ENCODE measurements around the gene CCDC186.

Gene CCDC186

GRCh38 chr10:114102256-114102655, 71.7 kb downstream of the CCDC186 start:
- DNase-seq: no peak
- Histone ChIP-seq H3K4me1 (no peaks in the 10 kb centered on the region), H3K36me3 (no peaks in the 10 kb centered on the region), H3K4me3 (ENCODE audit: low read depth, low read length) (no peak overlapping the region), H3K9me3 (no peaks in the 10 kb centered on the region), H3K27me3 (peaks cover 17% of the 10 kb centered on the region)
- TF ChIP-seq, protein P1, sequence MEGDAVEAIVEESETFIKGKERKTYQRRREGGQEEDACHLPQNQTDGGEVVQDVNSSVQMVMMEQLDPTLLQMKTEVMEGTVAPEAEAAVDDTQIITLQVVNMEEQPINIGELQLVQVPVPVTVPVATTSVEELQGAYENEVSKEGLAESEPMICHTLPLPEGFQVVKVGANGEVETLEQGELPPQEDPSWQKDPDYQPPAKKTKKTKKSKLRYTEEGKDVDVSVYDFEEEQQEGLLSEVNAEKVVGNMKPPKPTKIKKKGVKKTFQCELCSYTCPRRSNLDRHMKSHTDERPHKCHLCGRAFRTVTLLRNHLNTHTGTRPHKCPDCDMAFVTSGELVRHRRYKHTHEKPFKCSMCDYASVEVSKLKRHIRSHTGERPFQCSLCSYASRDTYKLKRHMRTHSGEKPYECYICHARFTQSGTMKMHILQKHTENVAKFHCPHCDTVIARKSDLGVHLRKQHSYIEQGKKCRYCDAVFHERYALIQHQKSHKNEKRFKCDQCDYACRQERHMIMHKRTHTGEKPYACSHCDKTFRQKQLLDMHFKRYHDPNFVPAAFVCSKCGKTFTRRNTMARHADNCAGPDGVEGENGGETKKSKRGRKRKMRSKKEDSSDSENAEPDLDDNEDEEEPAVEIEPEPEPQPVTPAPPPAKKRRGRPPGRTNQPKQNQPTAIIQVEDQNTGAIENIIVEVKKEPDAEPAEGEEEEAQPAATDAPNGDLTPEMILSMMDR (IDR thresholded peaks at IDR 0.05; ENCODE audit: low read depth, low read length): no peak

DNA sequence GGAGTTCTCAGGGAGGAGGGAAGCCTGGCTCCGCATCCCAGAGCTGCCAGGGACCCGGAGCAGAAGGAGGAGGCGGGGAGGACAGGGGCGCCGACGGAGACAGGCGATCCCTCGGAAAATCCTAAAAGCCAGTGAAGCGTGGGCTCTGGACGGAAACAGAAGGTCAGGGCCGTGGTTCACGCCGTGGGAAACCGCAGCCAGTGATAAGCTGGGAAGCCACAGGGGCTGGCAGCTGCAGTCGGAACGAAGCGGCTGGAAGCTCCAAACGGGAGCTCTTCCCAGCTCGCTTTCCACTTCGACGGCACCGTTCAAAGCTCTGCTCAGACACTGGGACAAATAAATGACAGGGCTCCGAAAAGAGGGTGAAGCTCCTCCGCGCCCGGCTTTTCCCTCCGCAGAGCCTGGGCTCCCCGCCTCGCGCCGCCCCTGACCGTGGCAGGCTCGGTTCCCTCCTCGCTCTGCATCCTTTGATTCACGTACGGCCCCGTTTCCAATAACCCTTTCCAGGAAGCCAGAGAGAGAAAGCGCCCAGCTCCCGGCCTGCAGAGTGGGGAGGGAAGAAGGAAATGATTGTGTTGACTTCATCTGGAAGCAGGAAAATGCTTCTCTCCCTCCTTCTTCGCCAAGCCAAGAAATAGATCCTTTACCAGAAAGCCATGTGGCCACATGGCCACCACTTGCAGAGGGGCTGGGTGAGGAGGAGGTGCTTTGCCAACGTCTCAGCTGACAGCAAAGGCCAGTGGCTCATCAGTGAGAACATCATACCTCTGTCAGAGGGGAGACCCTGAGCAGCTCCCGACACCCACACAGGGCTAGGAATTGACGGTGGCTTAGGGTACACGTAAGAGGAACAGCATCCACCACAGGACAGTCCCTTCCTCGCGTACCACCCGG, 72.9 kb downstream of the CCDC186 start:
- Histone ChIP-seq H3K27me3 (peaks cover 17% of the 10 kb centered on the region), H3K4me1 (no peaks in the 10 kb centered on the region), H3K36me3 (no peaks in the 10 kb centered on the region), H3K9me3 (no peaks in the 10 kb centered on the region), H3K4me3 (ENCODE audit: low read depth, low read length) (peak overlapping the region; percentile 47)
- TF ChIP-seq, protein P1 (IDR thresholded peaks at IDR 0.05; ENCODE audit: low read depth, low read length): no peak
- DNase-seq: peak; percentile 17

DNA sequence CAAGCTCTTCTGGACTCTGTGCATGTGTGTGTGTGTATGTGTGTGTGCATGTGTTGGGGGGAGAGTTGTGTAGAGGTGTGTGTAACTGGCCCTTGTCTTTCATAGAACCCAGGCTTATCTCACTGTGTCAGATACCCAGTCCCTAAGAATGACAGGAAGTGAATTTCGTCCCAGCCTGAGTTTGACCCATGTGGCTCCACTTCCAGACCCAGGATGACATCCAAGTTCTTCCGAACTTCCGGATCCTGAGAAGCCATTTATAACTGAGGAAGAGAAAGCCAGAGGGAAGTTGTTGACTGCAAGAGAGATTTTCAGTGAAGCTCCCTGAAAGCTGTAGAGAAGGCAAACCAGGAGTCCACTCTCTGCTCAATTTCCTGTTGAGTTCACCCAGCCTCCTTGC, 77.1 kb downstream of the CCDC186 start:
- no peak for DNase-seq
- Histone ChIP-seq H3K27me3 (peaks cover 17% of the 10 kb centered on the region), H3K9me3 (no peaks in the 10 kb centered on the region), H3K36me3 (no peaks in the 10 kb centered on the region), H3K4me1 (no peaks in the 10 kb centered on the region), H3K4me3 (ENCODE audit: low read depth, low read length) (no peak overlapping the region)
- TF ChIP-seq, protein P1 (IDR thresholded peaks at IDR 0.05; ENCODE audit: low read depth, low read length): no peak

DNA sequence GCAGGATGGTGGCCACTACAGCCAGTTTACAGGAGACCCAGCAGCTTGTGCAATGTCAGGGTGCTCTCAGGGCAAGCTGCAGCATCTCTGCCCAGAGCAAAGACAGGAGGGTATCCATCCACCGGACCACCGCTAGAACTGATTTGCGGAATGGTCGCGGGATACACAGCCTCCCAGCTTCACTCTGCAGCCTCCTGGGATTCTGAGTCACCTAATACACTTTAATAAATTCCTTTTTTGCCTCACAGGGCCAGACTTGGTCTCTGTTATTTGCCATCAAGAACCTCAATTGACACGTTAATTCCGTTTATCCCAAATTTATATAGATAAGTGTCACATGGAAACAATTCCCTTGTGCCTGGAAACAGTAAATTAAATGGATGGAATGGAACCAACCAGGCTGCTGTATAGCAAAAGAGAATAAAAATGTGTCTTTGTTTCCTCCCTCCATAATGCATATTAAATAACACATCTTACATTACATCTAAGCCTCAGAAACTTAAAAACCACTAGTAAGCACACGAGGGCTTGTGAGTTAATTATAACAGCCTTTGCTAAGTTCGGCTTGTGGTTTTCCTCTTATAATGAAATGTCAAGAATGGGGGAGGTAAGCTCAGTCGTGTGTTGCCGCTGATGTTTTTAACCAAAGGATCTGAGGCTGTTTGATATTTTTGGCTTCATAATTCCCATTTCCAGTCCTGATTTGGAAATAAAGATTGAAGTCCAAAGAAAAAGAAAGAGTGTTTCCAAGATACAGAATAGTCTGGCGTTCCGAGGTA, 78.3 kb downstream of the CCDC186 start:
- no peaks in the 10 kb centered on the region for H3K4me1 ChIP-seq
- peaks cover 6% of the 10 kb centered on the region for H3K27me3 ChIP-seq
- no peaks in the 10 kb centered on the region for H3K9me3 ChIP-seq
- H3K4me3 ChIP-seq (ENCODE audit: low read depth, low read length): no peak overlapping the region
- DNase-seq: peak; percentile 14
- H3K36me3 ChIP-seq: no peaks in the 10 kb centered on the region
- TF ChIP-seq, protein P1 (IDR thresholded peaks at IDR 0.05; ENCODE audit: low read depth, low read length): no peak

- TF ChIP-seq, protein P1 (IDR thresholded peaks at IDR 0.05; ENCODE audit: low read depth, low read length): no peak
- Histone ChIP-seq H3K4me1 (no peaks in the 10 kb centered on the region), H3K36me3 (no peaks in the 10 kb centered on the region), H3K9me3 (no peaks in the 10 kb centered on the region), H3K4me3 (ENCODE audit: low read depth, low read length) (no peak overlapping the region), H3K27me3 (peaks cover 3% of the 10 kb centered on the region)
- no peak for DNase-seq
These were observed 79.2 kb downstream of the CCDC186 start for GRCh38 chr10:114094795-114095194.

Measured in BE2C (cell line).